ENCODE measurements around the gene KDM4B. TPM values are rescaled to one million over a fixed set of nuclear protein-coding genes. Genes with fewer than 3 reads are reported as not detected.

KDM4B gene
- polyA plus RNA-seq, 1 of the 3 experiments (the other 2 are of a cell fraction): 12.2 TPM

DNA sequence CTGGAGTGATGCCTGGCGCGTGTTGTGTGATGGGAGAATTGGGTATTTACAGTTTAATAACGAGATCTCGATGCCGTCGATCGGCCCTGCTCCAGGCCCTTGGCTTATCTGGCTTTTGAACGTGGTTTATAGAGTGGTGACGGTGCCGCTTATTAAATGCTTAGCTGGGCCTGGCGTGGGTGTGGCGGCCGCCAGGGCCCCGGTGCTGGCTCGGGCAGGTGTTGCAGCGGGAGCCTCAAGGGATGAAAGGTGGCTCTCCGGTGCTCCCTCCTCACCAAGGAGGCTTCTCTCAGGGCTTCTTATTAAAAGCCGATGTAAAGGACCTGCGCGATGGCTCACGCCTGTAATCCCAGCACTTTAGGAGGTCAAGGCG lies 173.8 kb downstream of the KDM4B start:
- CTCF ChIA-PET: interaction anchor here (1.6 kb wide), 2 partner anchors 90 to 94 kb away, joined by 3 to 7 read pairs; no protein-coding TSS in a partner anchor
- Histone ChIP-seq H3K9me2 (no peaks in the 10 kb centered on the region), H3K4me3 (ENCODE audit: low read depth in 2 of 2, low read length in 1 of 2) (no peak overlapping the region), H3K79me2 (ENCODE audit: insufficient read depth) (no peaks in the 10 kb centered on the region), H2AFZ (ENCODE audit: low read depth) (no peak overlapping the region), H4K20me1 (ENCODE audit: insufficient read depth) (no peaks in the 10 kb centered on the region), H3K27ac (ENCODE audit: low read depth in 2 of 2, low read length in 1 of 2) (no peak overlapping the region), H3K27me3 (ENCODE audit: insufficient read depth) (no peaks in the 10 kb centered on the region), H3K4me1 (ENCODE audit: control insufficient read depth in 1 of 2, insufficient read depth in 2 of 2, low read depth in 1 of 2, low read length in 1 of 2) (peaks cover 0 to 11% of the 10 kb centered on the region in 2 experiments; a peak in 1 of 4 replicates), H3K9me3 (no peaks in the 10 kb centered on the region), H3F3A (replicated peaks; ENCODE audit: insufficient read depth) (no peaks in the 10 kb centered on the region), H3K9ac (no peak overlapping the region), H3K36me3 (replicated peaks in 1 of 2; ENCODE audit: control insufficient read depth in 1 of 2, insufficient read depth in 2 of 2, low read length in 1 of 2) (peaks cover 6 to 35% of the 10 kb centered on the region in 2 experiments), H3K4me2 (no peak overlapping the region)
- WGBS (ENCODE audit: low lambda C conversion rate): 87% methylated on average over 11 of the region's 22 CpGs
- no peak for DNase-seq
- POLR2A ChIA-PET: no interaction called here
- TF ChIP-seq, protein P1, sequence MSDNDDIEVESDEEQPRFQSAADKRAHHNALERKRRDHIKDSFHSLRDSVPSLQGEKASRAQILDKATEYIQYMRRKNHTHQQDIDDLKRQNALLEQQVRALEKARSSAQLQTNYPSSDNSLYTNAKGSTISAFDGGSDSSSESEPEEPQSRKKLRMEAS (IDR thresholded peaks at IDR 0.05; ENCODE audit: low read depth): no peak
- no peak for TF ChIP-seq RFX5 (IDR thresholded peaks at IDR 0.05; ENCODE audit: low read length)
- TF ChIP-seq GATA2 (CRISPR knock-in tag; IDR thresholded peaks at IDR 0.05): no peak
- no peak for TF ChIP-seq TEAD4 (IDR thresholded peaks at IDR 0.05; ENCODE audit: borderline replicate concordance, insufficient read depth)

DNA sequence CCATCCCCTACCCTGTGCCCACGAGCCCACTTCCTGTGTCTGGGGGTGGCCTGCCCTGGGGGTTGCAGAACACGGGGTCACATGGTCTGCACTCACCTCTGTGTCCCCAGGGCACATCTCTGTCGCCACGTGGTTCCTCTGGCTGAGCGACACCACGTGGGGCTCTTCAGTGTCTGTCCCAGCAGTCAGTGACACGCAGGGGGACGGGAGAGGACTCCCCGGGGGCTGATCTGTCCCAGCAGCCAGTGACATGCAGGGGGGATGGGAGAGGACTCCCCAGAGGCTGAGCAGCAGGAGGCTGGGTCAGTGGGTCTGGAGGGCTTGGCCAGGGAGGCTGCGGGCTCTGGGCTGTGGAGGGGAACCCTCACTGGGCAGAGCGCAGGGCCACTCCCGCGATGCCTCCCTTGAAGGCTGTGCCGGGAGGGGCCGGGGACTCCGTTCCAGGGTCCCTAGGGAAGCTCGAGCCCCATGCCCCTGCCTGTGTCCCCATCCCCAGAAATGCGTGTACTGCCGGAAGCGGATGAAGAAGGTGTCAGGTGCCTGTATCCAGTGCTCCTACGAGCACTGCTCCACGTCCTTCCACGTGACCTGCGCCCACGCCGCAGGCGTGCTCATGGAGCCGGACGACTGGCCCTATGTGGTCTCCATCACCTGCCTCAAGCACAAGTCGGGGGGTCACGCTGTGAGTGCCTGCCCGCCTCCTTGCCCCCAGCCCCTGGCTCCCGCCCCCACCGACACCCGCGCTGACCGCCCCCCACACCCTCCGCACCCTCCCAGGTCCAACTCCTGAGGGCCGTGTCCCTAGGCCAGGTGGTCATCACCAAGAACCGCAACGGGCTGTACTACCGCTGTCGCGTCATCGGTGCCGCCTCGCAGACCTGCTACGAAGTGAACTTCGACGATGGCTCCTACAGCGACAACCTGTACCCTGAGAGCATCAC lies 174.8 kb downstream of the KDM4B start:
- Histone ChIP-seq H3K9me2 (no peaks in the 10 kb centered on the region), H3K27me3 (ENCODE audit: insufficient read depth) (no peaks in the 10 kb centered on the region), H3K36me3 (replicated peaks in 1 of 2; ENCODE audit: control insufficient read depth in 1 of 2, insufficient read depth in 2 of 2, low read length in 1 of 2) (peaks cover 0 to 39% of the 10 kb centered on the region in 2 experiments), H4K20me1 (ENCODE audit: insufficient read depth) (no peaks in the 10 kb centered on the region), H2AFZ (ENCODE audit: low read depth) (no peak overlapping the region), H3K4me3 (ENCODE audit: low read depth in 2 of 2, low read length in 1 of 2) (no peak overlapping the region), H3K27ac (ENCODE audit: low read depth in 2 of 2, low read length in 1 of 2) (no peak overlapping the region), H3F3A (replicated peaks; ENCODE audit: insufficient read depth) (no peaks in the 10 kb centered on the region), H3K79me2 (ENCODE audit: insufficient read depth) (no peaks in the 10 kb centered on the region), H3K4me1 (ENCODE audit: control insufficient read depth in 1 of 2, insufficient read depth in 2 of 2, low read depth in 1 of 2, low read length in 1 of 2) (peaks cover 0 to 11% of the 10 kb centered on the region in 2 experiments; a peak in 1 of 4 replicates), H3K4me2 (no peak overlapping the region), H3K9ac (no peak overlapping the region), H3K9me3 (no peaks in the 10 kb centered on the region)
- WGBS (ENCODE audit: low lambda C conversion rate): 92% methylated on average over 33 of the region's 51 CpGs
- no peak for DNase-seq
- TF ChIP-seq TCF12 (IDR thresholded peaks at IDR 0.05) (no peak), CHD2 (IDR thresholded peaks at IDR 0.05; ENCODE audit: low read length, partially characterized antibody) (no peak), SMC3 (IDR thresholded peaks at IDR 0.05; ENCODE audit: low read depth, low read length) (no peak), FOXM1 (IDR thresholded peaks at IDR 0.05; ENCODE audit: low read depth) (no peak)
- ChIA-PET CTCF (interaction anchor here (1.6 to 2.3 kb wide), 3 partner anchors 10 to 95 kb away, joined by 3 to 11 read pairs (median 9); no protein-coding TSS in a partner anchor), POLR2A (no interaction called here)

DNA sequence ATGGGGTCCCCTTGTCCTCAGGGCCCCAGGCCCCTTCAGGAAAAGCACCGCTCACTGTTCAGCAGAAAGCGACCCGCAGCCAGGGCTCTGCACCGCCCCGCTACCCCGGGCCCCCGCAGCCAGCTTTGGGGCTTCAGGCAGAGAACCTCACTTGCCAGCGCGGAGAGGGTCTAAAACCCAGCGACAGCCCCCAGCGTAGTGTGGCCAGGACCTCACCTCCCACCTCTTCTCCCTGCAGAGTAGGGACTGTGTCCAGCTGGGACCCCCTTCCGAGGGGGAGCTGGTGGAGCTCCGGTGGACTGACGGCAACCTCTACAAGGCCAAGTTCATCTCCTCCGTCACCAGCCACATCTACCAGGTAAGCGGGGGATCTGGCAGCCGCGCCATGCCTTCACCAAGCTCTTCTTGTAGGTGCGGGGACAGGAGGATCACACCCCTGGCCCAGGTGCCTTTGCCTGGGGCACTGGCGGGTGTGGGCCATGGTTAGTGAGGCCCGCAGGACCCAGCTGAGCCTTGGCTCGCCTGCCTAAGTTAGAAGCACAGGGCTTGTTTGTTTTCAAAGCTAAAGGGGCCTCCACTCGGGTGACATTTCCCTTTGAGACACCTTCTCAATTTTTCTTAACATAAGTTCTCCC lies 175.7 kb downstream of the KDM4B start:
- H3K27me3 ChIP-seq (ENCODE audit: insufficient read depth): no peaks in the 10 kb centered on the region
- no peak overlapping the region for H3K9ac ChIP-seq
- TF ChIP-seq, protein P1 (IDR thresholded peaks at IDR 0.05; ENCODE audit: low read depth): no peak
- H3K4me1 ChIP-seq (ENCODE audit: control insufficient read depth in 1 of 2, insufficient read depth in 2 of 2, low read depth in 1 of 2, low read length in 1 of 2): peaks cover 0 to 11% of the 10 kb centered on the region in 2 experiments; a peak in 1 of 4 replicates
- H2AFZ ChIP-seq (ENCODE audit: low read depth): no peak overlapping the region
- peaks cover 0 to 41% of the 10 kb centered on the region in 2 experiments for H3K36me3 ChIP-seq (replicated peaks in 1 of 2; ENCODE audit: control insufficient read depth in 1 of 2, insufficient read depth in 2 of 2, low read length in 1 of 2)
- H3K9me2 ChIP-seq: no peaks in the 10 kb centered on the region
- no peak overlapping the region for H3K4me3 ChIP-seq (ENCODE audit: low read depth in 2 of 2, low read length in 1 of 2)
- no peak overlapping the region for H3K4me2 ChIP-seq
- H4K20me1 ChIP-seq (ENCODE audit: insufficient read depth): no peaks in the 10 kb centered on the region
- POLR2A ChIA-PET: no interaction called here
- H3K27ac ChIP-seq (ENCODE audit: low read depth in 2 of 2, low read length in 1 of 2): no peak overlapping the region
- H3F3A ChIP-seq (replicated peaks; ENCODE audit: insufficient read depth): no peaks in the 10 kb centered on the region
- WGBS (ENCODE audit: low lambda C conversion rate): 94% methylated on average over 5 of the region's 23 CpGs
- no peak for DNase-seq
- H3K79me2 ChIP-seq (ENCODE audit: insufficient read depth): no peaks in the 10 kb centered on the region
- CTCF ChIA-PET: interaction anchor here (1.2 to 2.3 kb wide), 4 partner anchors 10 to 413 kb away, joined by 3 to 11 read pairs (median 6); no protein-coding TSS in a partner anchor
- no peaks in the 10 kb centered on the region for H3K9me3 ChIP-seq
